SK-N-SH (cell line): ENCODE measurements around the gene MROH2A. TPM values are rescaled to one million over a fixed set of nuclear protein-coding genes. Genes with fewer than 3 reads are reported as not detected.

ENCODE experiments used
- CTCF ChIA-PET: fragments of 300-600, 350-600 bp; formaldehyde crosslinking; extraction: SDS; loops from one replicate; lab custom pipeline; 2021; lab: Yijun Ruan, JAX
- POLR2A ChIA-PET: fragments of 350-600 bp; sonication (Branson Sonifier 250); formaldehyde crosslinking; extraction: SDS; loops from one replicate; lab custom pipeline; 2020; ENCODE audit warnings: antibody characterized with exemption, inconsistent platforms; lab: Yijun Ruan, JAX
- DNase-seq: peaks from one replicate; pipeline ENCODE4 v3.0.0; 2012
- H2AFZ ChIP-seq: fragments of 200-600 bp; sonication (generic); 2 replicates; pipeline ENCODE4 v1.8.1; 2016; ENCODE audit warnings: antibody characterized with exemption, mild to moderate bottlenecking, low read depth
- H3F3A ChIP-seq: fragments of 200-600 bp; sonication (generic); replicated peaks from 2 replicates; pipeline ENCODE3; 2016; ENCODE audit warnings: antibody characterized with exemption, mild to moderate bottlenecking; ENCODE audit not compliant: insufficient read depth
- H3K27ac ChIP-seq, 2 experiments: fragments of 200-500 bp in 1 of 2; fragments of 200-600 bp in 1 of 2; sonication (Bioruptor generic) in 1 of 2; sonication (generic), shearing (Covaris generic) in 1 of 2; 2 replicates each; pipeline versions ENCODE4 v1.5.1 to v1.6.1; 2014 to 2016; ENCODE audit warnings: low read depth in 2 of 2, inconsistent platforms in 1 of 2, low read length in 1 of 2, mild to moderate bottlenecking in 1 of 2, mixed read lengths in 1 of 2
- H3K27me3 ChIP-seq: fragments of 200-600 bp; sonication (generic), shearing (Covaris generic); 2 replicates; pipeline ENCODE4 v1.6.1; 2016; ENCODE audit warnings: mixed run types; ENCODE audit not compliant: insufficient read depth
- H3K36me3 ChIP-seq, 2 experiments: fragments of 200-500 bp in 1 of 2; fragments of 200-600 bp in 1 of 2; sonication (Bioruptor generic) in 1 of 2; sonication (generic) in 1 of 2; replicated peaks in 1 of 2; 2 replicates each; pipeline versions ENCODE3 to v1.5.1; 2014 to 2016; ENCODE audit warnings: low read length in 1 of 2, mild to moderate bottlenecking in 1 of 2; ENCODE audit not compliant: insufficient read depth in 2 of 2, control insufficient read depth in 1 of 2
- H3K4me1 ChIP-seq, 2 experiments: fragments of 200-500 bp in 1 of 2; fragments of 200-600 bp in 1 of 2; sonication (Bioruptor generic) in 1 of 2; sonication (generic), shearing (Covaris generic) in 1 of 2; 2 replicates each; pipeline versions ENCODE4 v1.5.1 to v1.6.1; 2014 to 2016; ENCODE audit warnings: low read depth in 1 of 2, low read length in 1 of 2, mixed run types in 1 of 2; ENCODE audit not compliant: insufficient read depth in 2 of 2, control insufficient read depth in 1 of 2
- H3K4me2 ChIP-seq: fragments of 200-600 bp; sonication (generic), shearing (Covaris generic); 2 replicates; pipeline ENCODE4 v1.6.1; 2017; ENCODE audit warnings: mixed run types
- H3K4me3 ChIP-seq, 2 experiments: fragments of 200-500 bp in 1 of 2; fragments of 200-600 bp in 1 of 2; sonication (Bioruptor generic) in 1 of 2; sonication (generic), shearing (Covaris generic) in 1 of 2; 2 replicates each; pipeline versions ENCODE4 v1.5.1 to v1.8.1; 2014 to 2016; ENCODE audit warnings: low read depth in 2 of 2, inconsistent platforms in 1 of 2, low read length in 1 of 2, mild to moderate bottlenecking in 1 of 2, mixed read lengths in 1 of 2, moderate library complexity in 1 of 2
- H3K79me2 ChIP-seq: fragments of 200-600 bp; sonication (generic); 2 replicates; pipeline ENCODE4 v1.8.1; 2017; ENCODE audit warnings: mild to moderate bottlenecking; ENCODE audit not compliant: insufficient read depth
- H3K9ac ChIP-seq: fragments of 200-600 bp; sonication (generic); 2 replicates; pipeline ENCODE4 v1.6.1; 2017; ENCODE audit warnings: mixed run types
- H3K9me2 ChIP-seq: fragments of 200-600 bp; sonication (generic); 2 replicates; pipeline ENCODE4 v1.6.1; 2017; ENCODE audit warnings: mixed run types
- H3K9me3 ChIP-seq: fragments of 200-600 bp; sonication (generic); 2 replicates; pipeline ENCODE4 v1.6.1; 2017; ENCODE audit warnings: mixed run types, mild to moderate bottlenecking, moderate library complexity
- H4K20me1 ChIP-seq: fragments of 200-600 bp; sonication (generic); 2 replicates; pipeline ENCODE4 v1.6.1; 2017; ENCODE audit warnings: mild to moderate bottlenecking, mixed run types; ENCODE audit not compliant: insufficient read depth
- CTCF ChIP-seq: fragments of 200-600 bp; sonication (generic); IDR thresholded peaks from 2 replicates; pipeline ENCODE4 v1.6.1; 2017; ENCODE audit warnings: antibody characterized with exemption, mild to moderate bottlenecking, moderate library complexity
- ELF1 ChIP-seq: IDR thresholded peaks from 2 replicates; pipeline ENCODE4 v1.4.0; 2012
- EP300 ChIP-seq, 2 experiments: IDR thresholded peaks; 2 replicates each; pipeline versions ENCODE4 v1.4.0 to v1.6.1; 2012; ENCODE audit warnings: borderline replicate concordance in 1 of 2, low read depth in 1 of 2, low read length in 1 of 2
- EZH2phosphoT487 ChIP-seq: fragments of 200-600 bp; sonication (generic); IDR thresholded peaks from 2 replicates; pipeline ENCODE4 v1.6.1; 2017; ENCODE audit warnings: low read depth, mixed run types, mild to moderate bottlenecking, antibody characterized with exemption, moderate library complexity, borderline replicate concordance
- GABPA ChIP-seq: IDR thresholded peaks from 2 replicates; pipeline ENCODE4 v1.4.0; 2012; ENCODE audit warnings: low read depth, mild to moderate bottlenecking
- GATA2 ChIP-seq: sonication (generic); formaldehyde crosslinking; IDR thresholded peaks from 2 replicates; pipeline ENCODE4 v1.5.0; 2020; ENCODE audit warnings: mild to moderate bottlenecking, missing genetic modification reagents
- IRF3 ChIP-seq: fragments of 150-350 bp; IDR thresholded peaks from 2 replicates; pipeline ENCODE4 v1.6.1; 2016; ENCODE audit warnings: mild to moderate bottlenecking, low read depth, low read length
- JUND ChIP-seq: IDR thresholded peaks from 2 replicates; pipeline ENCODE4 v1.4.0; 2012
- MAX ChIP-seq: IDR thresholded peaks from 2 replicates; pipeline ENCODE4 v1.4.0; 2012; ENCODE audit warnings: low read depth
- MEF2A ChIP-seq: IDR thresholded peaks from 2 replicates; pipeline ENCODE4 v1.4.0; 2012; ENCODE audit warnings: low read depth, borderline replicate concordance
- MXI1 ChIP-seq: IDR thresholded peaks from 2 replicates; pipeline ENCODE4 v1.6.1; 2012; ENCODE audit warnings: mild to moderate bottlenecking, low read depth, low read length, improper control_type of control experiment
- NFIC ChIP-seq: IDR thresholded peaks from 2 replicates; pipeline ENCODE4 v1.4.0; 2012; ENCODE audit warnings: borderline replicate concordance
- NRF1 ChIP-seq: IDR thresholded peaks from 2 replicates; pipeline ENCODE4 v1.6.1; 2012; ENCODE audit warnings: low read depth, mild to moderate bottlenecking, low read length
- POLR2AphosphoS5 ChIP-seq: IDR thresholded peaks from 2 replicates; pipeline ENCODE4 v1.6.1; 2012; ENCODE audit warnings: low read depth, low read length
- RCOR1 ChIP-seq: fragments of 150-350 bp; IDR thresholded peaks from 2 replicates; pipeline ENCODE4 v1.6.1; 2017; ENCODE audit warnings: antibody characterized with exemption, low read length
- RFX5 ChIP-seq: IDR thresholded peaks from 2 replicates; pipeline ENCODE4 v1.6.1; 2012; ENCODE audit warnings: mild to moderate bottlenecking, improper control_type of control experiment, low read length
- SMC3 ChIP-seq: IDR thresholded peaks from 2 replicates; pipeline ENCODE4 v1.6.1; 2012; ENCODE audit warnings: low read depth, low read length, improper control_type of control experiment
- TAF1 ChIP-seq: IDR thresholded peaks from 2 replicates; pipeline ENCODE4 v1.6.1; 2012; ENCODE audit warnings: low read depth, mild to moderate bottlenecking, low read length, moderate library complexity, borderline replicate concordance
- TCF12 ChIP-seq: IDR thresholded peaks from 2 replicates; pipeline ENCODE4 v1.4.0; 2012
- TEAD4 ChIP-seq: IDR thresholded peaks from 2 replicates; pipeline ENCODE4 v1.4.0; 2012; ENCODE audit warnings: mild to moderate bottlenecking, borderline replicate concordance; ENCODE audit not compliant: insufficient read depth
- USF1 ChIP-seq: IDR thresholded peaks from 2 replicates; pipeline ENCODE4 v1.4.0; 2012; ENCODE audit warnings: low read depth, borderline replicate concordance
- YY1 ChIP-seq: IDR thresholded peaks from 2 replicates; pipeline ENCODE4 v1.4.0; 2012; ENCODE audit warnings: low read depth, mild to moderate bottlenecking
- whole genome bisulfite sequencing: methylation state at CpG from one replicate; pipeline ENCODE4 v1.1.6; 2017; ENCODE audit warnings: low lambda C conversion rate; 5-methylcytosine and 5-hydroxymethylcytosine counted together
- polyA plus RNA-seq, 3 experiments: library from polyadenylated mRNA; depleted of rRNA; stranded (reverse); fragments of >200 nt; gene quantifications; 2 replicates each; pipeline ENCODE4 v1.2.3, GENCODE V29; 2012

The MROH2A gene
- polyA plus RNA-seq, 1 of the 3 experiments (the other 2 are of a cell fraction): 0.02 TPM

GRCh38 chr2:233820774-233821105 lies 42.6 kb downstream of the MROH2A start:
- Histone ChIP-seq H4K20me1 (no peaks in the 10 kb centered on the region), H3K4me1 (peaks cover 0 to 3% of the 10 kb centered on the region in 2 experiments; a peak in 1 of 4 replicates), H3K27ac (no peak overlapping the region), H3K36me3 (no peaks in the 10 kb centered on the region), H3F3A (no peaks in the 10 kb centered on the region), H3K79me2 (no peaks in the 10 kb centered on the region), H3K9me2 (no peaks in the 10 kb centered on the region), H3K4me3 (no peak overlapping the region), H3K27me3 (no peaks in the 10 kb centered on the region), H3K4me2 (no peak overlapping the region), H3K9ac (no peak overlapping the region), H3K9me3 (no peaks in the 10 kb centered on the region), H2AFZ (no peak overlapping the region)
- no peak for DNase-seq
- ChIA-PET CTCF (no interaction called here), POLR2A (no interaction called here)
- TF ChIP-seq MXI1 (no peak), TCF12 (no peak), MEF2A (no peak), GATA2 (no peak), TAF1 (no peak), YY1 (no peak), SMC3 (no peak), RCOR1 (no peak), POLR2AphosphoS5 (no peak), NFIC (no peak), MAX (no peak), GABPA (no peak), TEAD4 (no peak), ELF1 (no peak), NRF1 (no peak), CTCF (no peak), EP300 (IDR thresholded peaks at IDR 0.05; ENCODE audit: borderline replicate concordance in 1 of 2, low read depth in 1 of 2, low read length in 1 of 2) (no peak)
- 77% methylated on average over 6 of the region's 6 CpGs for WGBS

- TF ChIP-seq RCOR1: no peak
- no peak for TF ChIP-seq USF1
- TF ChIP-seq JUND: no peak
- TF ChIP-seq RFX5: no peak
- no peak for TF ChIP-seq TEAD4
- no peak for TF ChIP-seq CTCF
- TF ChIP-seq POLR2AphosphoS5: no peak
- no peak for TF ChIP-seq SMC3
- no peak for TF ChIP-seq EZH2phosphoT487
- no peak for TF ChIP-seq IRF3
- TF ChIP-seq TCF12: no peak
- Histone ChIP-seq H3K9me3 (no peaks in the 10 kb centered on the region), H3K79me2 (no peaks in the 10 kb centered on the region), H3F3A (no peaks in the 10 kb centered on the region), H3K9ac (no peak overlapping the region), H3K4me2 (no peak overlapping the region), H3K27ac (no peak overlapping the region), H3K4me3 (no peak overlapping the region), H3K9me2 (no peaks in the 10 kb centered on the region), H3K27me3 (no peaks in the 10 kb centered on the region), H3K4me1 (peaks cover 0 to 3% of the 10 kb centered on the region in 2 experiments; a peak in 1 of 4 replicates), H4K20me1 (no peaks in the 10 kb centered on the region), H2AFZ (no peak overlapping the region), H3K36me3 (no peaks in the 10 kb centered on the region)
- ChIA-PET POLR2A (no interaction called here), CTCF (no interaction called here)
- 64% methylated on average over 3 of the region's 3 CpGs for WGBS
- DNase-seq: no peak
These were observed 43.1 kb downstream of the MROH2A start for GRCh38 chr2:233821196-233821595.
